GM19467 (cell line): ENCODE data around the gene LILRB5.
"Not testable (repeated sequence)": the region's sequence is repeated elsewhere in the genome, so short reads cannot be mapped to it uniquely, and the experiment has no call there.

ENCODE experiments used
- ATAC-seq: cut with Tn5 transposase; IDR thresholded peaks from one replicate; pipeline ENCODE4 v1.9.1; 2021; ENCODE audit warnings: mild to moderate bottlenecking, moderate library complexity; ENCODE audit not compliant: unreplicated experiment

LILRB5 gene

DNA sequence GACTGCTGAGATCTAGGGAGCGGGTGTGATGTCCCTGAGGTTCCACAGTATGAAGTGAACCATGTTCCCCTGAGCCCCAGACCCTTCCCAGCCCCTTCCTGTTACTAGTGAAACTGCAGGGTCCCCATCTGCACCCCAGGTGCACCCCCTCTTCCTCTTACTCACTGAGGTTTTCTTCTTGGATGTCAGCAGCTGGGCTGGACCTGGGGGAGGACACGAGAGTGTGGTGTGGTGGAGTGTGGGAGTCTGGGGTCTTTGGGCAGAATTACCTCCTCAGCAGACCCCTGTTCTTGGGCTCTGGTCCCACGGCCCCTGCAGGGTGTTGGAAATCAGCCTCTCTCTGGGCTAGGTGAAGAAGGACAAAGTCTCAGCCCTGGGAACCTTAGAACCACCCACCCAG, 11.1 kb downstream of the LILRB5 start:
- no peak for ATAC-seq

DNA sequence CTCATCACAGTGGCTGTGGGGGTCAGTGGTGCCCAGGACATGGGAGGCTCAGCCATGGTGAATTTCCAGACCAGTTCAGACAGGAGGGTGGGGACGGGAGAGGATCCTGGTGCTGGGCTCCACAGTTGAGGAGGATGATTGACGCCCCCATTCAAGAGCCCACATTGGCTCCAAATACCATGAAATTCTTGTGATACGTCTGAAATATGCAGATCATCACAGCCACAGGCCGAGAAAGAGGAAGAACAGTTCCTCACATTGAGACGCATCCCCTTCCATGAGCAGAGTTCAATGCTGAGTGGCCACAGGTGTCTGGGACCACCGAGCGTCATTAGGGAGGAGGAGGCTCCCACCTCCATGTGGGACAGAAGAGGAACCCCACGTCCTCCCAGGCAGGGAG, 13.3 kb downstream of the LILRB5 start:
- ATAC-seq: not testable (repeated sequence)

GRCh38 chr19:54242646-54243045, 14.4 kb downstream of the LILRB5 start, which contains the start of gene LILRA6:
Gene LILRA6 (minus strand): TSS chr19:54242790.
- not testable (repeated sequence) for ATAC-seq

GRCh38 chr19:54242234-54242633, 14.8 kb downstream of the LILRB5 start:
- not testable (repeated sequence) for ATAC-seq

DNA sequence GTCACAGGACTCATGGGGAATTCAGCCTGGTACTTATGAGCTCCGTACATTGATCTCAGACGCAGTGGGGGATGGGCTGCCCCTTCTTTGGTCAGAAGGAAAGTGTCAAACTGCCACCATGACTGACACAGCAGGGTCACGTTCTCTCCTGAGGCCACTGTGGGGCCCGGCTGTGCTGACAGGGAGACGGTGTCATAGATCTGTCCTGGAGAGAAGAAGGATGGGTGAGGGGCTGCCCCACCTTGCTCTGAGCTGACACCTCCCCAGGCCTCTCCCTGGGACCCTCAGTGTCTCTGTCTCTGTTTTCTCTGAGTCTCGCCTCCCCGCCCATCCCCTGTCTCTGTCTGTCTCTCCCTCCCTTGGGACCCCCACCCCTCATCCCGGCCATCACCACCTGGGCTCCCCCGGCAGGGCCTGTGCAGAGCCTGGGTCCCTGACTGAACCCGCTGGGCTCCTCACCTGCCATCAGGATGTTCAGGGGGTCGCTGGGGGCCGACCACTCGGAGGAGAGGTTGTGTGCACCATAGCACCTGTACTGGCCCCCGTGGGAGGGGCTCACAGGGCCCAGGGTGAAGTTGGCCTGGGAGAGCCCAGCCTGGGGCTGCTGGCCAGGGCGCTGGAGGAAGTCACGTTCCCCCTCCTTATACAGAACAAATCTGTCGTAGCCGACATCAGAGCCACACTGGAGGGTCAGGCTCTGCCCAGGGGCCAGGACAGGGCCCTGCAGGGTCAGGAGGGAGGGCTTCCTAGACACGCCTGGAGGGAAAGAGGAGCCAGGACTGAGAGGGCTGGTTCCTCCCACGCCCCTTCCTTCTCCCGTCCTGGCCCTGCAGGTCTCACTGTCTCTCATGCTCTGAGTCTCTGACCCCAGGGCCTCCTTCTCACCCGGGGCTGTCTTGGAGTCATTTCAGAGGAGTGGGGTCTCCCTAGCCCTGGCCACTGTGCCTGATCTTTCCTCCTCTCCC, 16.4 kb downstream of the LILRB5 start:
- ATAC-seq: not testable (repeated sequence)

- ATAC-seq: not testable (repeated sequence)
Observed at GRCh38 chr19:54239491-54240371, 17.3 kb downstream of the LILRB5 start.

DNA sequence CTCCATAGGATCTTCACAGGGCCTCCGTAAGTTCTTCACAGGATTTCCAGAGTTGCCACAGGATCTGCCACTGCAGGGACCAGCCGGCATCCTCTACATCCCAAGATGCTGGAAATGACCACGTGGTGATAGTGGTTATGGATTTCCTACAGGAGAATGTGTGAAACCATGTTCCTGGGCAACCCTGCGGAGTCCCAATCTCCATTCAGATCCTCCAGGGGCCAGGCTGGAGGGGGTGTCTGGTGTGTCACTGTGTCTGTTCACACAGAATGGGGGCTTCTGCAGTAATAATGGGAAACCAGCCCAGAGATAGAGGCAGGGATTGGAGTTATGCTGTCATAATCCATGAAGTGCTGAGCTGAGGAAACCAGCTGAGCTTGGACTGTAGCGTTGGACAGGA, 23.1 kb downstream of the LILRB5 start:
- ATAC-seq: no peak

DNA sequence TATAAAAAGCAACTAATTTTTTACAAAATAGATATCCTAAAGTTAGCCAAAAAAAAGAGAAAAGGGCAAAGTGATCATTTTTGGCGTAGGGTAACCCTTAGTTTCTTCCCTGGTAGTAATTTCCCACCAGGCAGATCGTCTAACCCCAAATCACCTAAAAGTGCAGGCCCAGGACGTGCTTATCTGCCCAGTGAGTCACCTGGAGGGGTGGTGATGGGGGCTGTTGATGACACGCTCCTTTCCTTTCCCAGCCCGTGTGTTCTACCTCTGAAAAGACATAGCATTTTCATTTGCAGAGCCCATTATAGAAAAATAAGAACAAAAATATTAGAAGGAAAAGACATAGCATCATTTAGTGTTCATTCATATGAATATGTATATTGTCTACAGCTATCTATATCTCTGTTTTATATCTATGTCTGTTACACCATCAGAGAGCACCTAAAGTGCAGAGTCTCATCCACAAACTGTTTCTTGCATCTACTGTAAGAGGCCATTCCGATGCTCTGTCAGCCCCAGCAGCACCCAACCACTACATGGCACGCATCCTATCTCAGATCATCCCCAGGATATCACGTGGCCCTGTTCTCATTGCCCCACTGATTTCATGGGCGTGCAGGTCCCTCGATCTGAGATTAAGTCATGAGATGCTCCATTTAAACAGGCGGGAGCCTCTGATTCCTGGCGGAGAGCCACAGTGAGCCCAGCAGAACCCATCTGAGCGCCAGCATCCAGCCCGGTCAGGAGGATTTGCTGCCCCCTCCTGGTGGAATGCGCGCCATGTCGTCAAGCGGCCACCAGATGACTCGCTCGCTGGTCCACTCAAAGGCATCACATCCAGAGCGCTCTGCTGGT, 25.8 kb downstream of the LILRB5 start:
- peak; percentile 80 for ATAC-seq

- ATAC-seq: no peak
Observed at GRCh38 chr19:54230031-54230430, 27.0 kb downstream of the LILRB5 start.

- ATAC-seq: no peak
Observed at GRCh38 chr19:54229146-54229545, 27.9 kb downstream of the LILRB5 start.

- not testable (repeated sequence) for ATAC-seq
Observed at GRCh38 chr19:54224619-54225018, 32.5 kb downstream of the LILRB5 start.

DNA sequence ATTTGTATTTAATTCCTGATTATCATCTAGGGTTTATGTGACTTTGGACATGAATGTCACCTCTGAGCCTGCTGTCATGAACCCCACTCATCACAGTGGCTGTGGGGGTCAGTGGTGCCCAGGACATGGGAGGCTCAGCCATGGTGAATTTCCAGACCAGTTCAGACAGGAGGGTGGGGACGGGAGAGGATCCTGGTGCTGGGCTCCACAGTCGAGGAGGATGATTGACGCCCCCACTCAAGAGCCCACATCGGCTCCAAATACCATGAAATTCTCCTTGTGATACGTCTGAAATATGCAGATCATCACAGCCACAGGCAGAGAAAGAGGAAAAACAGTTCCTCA, 33.2 kb downstream of the LILRB5 start:
- not testable (repeated sequence) for ATAC-seq

DNA sequence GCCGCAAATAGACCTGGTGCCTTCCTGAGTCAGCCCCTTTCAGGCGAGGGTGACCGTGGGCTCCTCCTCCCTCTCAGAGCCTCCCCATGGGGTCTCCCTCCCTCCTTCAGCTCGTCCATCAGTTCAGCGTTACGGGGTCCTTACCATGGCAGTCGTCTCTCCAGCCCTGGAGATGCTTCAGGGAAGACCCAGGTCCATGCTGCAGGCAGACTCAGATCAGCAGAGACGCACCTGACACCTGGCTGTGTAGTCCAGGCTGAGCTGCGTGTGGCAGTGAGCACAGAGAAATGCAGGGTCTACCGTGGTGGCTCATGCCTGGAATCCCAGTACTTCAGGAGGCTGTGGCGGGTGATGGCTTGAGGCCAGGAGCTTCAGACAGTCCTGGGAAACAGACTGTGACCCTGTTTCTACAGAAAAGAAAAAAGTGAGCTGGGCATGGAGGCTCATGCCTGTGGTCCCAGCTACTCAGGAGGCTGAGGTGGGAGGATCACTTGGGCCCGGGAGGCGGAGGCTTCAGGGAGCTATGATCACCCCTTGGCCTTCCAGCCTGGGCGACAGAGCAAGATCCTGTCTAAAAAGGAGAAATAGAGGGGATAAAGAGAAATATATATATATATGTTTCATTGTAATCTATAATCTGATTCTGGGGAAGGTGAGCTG, 33.7 kb downstream of the LILRB5 start:
- not testable (repeated sequence) for ATAC-seq

GRCh38 chr19:54222474-54223276, 34.4 kb downstream of the LILRB5 start, which contains the start of gene LILRB3:
Gene LILRB3 (minus strand): TSS chr19:54223007. CDS start chr19:54222976, 31 bp downstream.
- not testable (repeated sequence) for ATAC-seq

GRCh38 chr19:54221947-54222346, 35.1 kb downstream of the LILRB5 start:
- ATAC-seq: not testable (repeated sequence)

- not testable (repeated sequence) for ATAC-seq
Observed at GRCh38 chr19:54219702-54220101, 37.4 kb downstream of the LILRB5 start.

- no peak for ATAC-seq
Observed at GRCh38 chr19:54218960-54219661, 38.0 kb downstream of the LILRB5 start.

DNA sequence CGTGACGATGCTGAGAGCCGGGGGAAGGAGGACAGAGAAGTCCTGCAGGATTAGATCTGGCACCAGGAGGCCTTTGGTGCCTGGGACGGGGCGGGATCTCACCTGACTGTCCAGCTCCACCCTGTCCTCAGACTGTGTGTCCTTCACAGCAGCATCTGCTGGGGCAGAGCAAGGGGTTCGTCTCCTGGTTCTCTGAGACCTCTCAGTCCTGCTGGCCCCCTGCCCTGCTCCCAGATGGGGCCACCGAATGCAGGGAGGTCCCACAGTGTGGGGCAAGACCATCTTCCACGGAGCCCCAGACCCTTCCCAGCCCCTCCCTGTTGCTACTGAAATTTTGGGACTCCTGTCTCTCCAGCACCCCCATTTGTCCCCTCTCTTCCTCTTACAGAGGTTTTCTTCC, 38.8 kb downstream of the LILRB5 start:
- ATAC-seq: no peak
